Femur (tissue), 1 donor: Measurements from ENCODE around the gene EFHD2.
A peak's percentile ranks its signal among the peaks of the same experiment; 100 is the strongest.
"Not testable (repeated sequence)": the region's sequence is repeated elsewhere in the genome, so short reads cannot be mapped to it uniquely, and the experiment has no call there.

Source experiments
- DNase-seq: peaks from one replicate; pipeline ENCODE4 v3.0.0-alpha.2; 2017

The EFHD2 gene

GRCh38 chr1:15455522-15455921 lies 45.8 kb downstream of the EFHD2 start:
- DNase-seq = no peak

GRCh38 chr1:15456313-15456954 lies 46.7 kb downstream of the EFHD2 start, which contains the start of gene CELA2A:
CELA2A (plus strand) TSS chr1:15456732; CDS start chr1:15456754, 22 bp downstream.
- no peak for DNase-seq

- DNase-seq = no peak
These were observed 47.9 kb downstream of the EFHD2 start for GRCh38 chr1:15457585-15457984.

- DNase-seq = not testable (repeated sequence)
These were observed 48.7 kb downstream of the EFHD2 start for GRCh38 chr1:15458388-15458787.

- no peak for DNase-seq
These were observed 50.4 kb downstream of the EFHD2 start for GRCh38 chr1:15459771-15460707.

GRCh38 chr1:15460708-15461095 lies 51.0 kb downstream of the EFHD2 start:
- no peak for DNase-seq

- not testable (repeated sequence) for DNase-seq
These were observed 53.5 kb downstream of the EFHD2 start for GRCh38 chr1:15463064-15463800.

- DNase-seq = not testable (repeated sequence)
These were observed 54.2 kb downstream of the EFHD2 start for GRCh38 chr1:15463926-15464322.

GRCh38 chr1:15465674-15466073 lies 56.0 kb downstream of the EFHD2 start:
- DNase-seq = no peak

- DNase-seq = not testable (repeated sequence)
These were observed 57.4 kb downstream of the EFHD2 start for GRCh38 chr1:15466955-15467625.

GRCh38 chr1:15468145-15468544 lies 58.5 kb downstream of the EFHD2 start:
- DNase-seq = no peak

GRCh38 chr1:15469361-15469760 lies 59.7 kb downstream of the EFHD2 start:
- no peak for DNase-seq

GRCh38 chr1:15469821-15470448 lies 60.2 kb downstream of the EFHD2 start:
- peak; percentile 81 for DNase-seq

- not testable (repeated sequence) for DNase-seq
These were observed 61.4 kb downstream of the EFHD2 start for GRCh38 chr1:15471067-15471466.

GRCh38 chr1:15471723-15472122 lies 62.0 kb downstream of the EFHD2 start:
- DNase-seq = not testable (repeated sequence)

- DNase-seq = no peak
These were observed 62.9 kb downstream of the EFHD2 start for GRCh38 chr1:15472587-15472986.

GRCh38 chr1:15475752-15476314 lies 66.1 kb downstream of the EFHD2 start, which contains the start of gene CELA2B:
CELA2B (plus strand) TSS chr1:15476104; CDS start chr1:15476126, 22 bp downstream.
- no peak for DNase-seq

- no peak for DNase-seq
These were observed 67.2 kb downstream of the EFHD2 start for GRCh38 chr1:15476927-15477326.

GRCh38 chr1:15477646-15478212 lies 68.0 kb downstream of the EFHD2 start:
- DNase-seq = no peak
